H1 (cell line): Measurements from ENCODE around the gene VSIR. TPM values are rescaled to one million over a fixed set of nuclear protein-coding genes. Genes with fewer than 3 reads are reported as not detected.

ENCODE experiments used
- CHD2 ChIP-seq: IDR thresholded peaks from 2 replicates; pipeline ENCODE4 v1.6.1; 2012; ENCODE audit warnings: low read length, improper control_type of control experiment
- EGR1 ChIP-seq: IDR thresholded peaks from 2 replicates; pipeline ENCODE4 v1.6.1; 2011; ENCODE audit warnings: low read depth, low read length, borderline replicate concordance
- MAFK ChIP-seq: IDR thresholded peaks from 2 replicates; pipeline ENCODE4 v1.6.1; 2012; ENCODE audit warnings: low read depth, mild to moderate bottlenecking, improper control_type of control experiment, low read length
- POLR2AphosphoS5 ChIP-seq: IDR thresholded peaks from 2 replicates; pipeline ENCODE4 v1.6.1; 2011; ENCODE audit warnings: low read depth, low read length
- RNF2 ChIP-seq: fragments of 200-900, 300-1000 bp; sonication (generic); IDR thresholded peaks from 2 replicates; pipeline ENCODE4 v1.7.1; 2016; ENCODE audit warnings: borderline replicate concordance, low read depth, mild to moderate bottlenecking, antibody characterized with exemption, low read length; ENCODE audit not compliant: poor library complexity, severe bottlenecking; ENCODE audit errors: missing control alignments
- SIRT6 ChIP-seq: IDR thresholded peaks from one replicate; pipeline ENCODE4 v1.7.1; 2012; ENCODE audit warnings: low read length, inconsistent platforms
- polyA plus RNA-seq, 7 experiments: library from polyadenylated mRNA; depleted of rRNA in 3 of 7; stranded (reverse) in 5 of 7; unstranded in 2 of 7; fragments of >200 nt in 5 of 7; fragments of 200-250 nt in 2 of 7; gene quantifications; 1 replicate in 5 of 7; 2 replicates in 1 of 7; 4 replicates in 1 of 7; pipeline versions ENCODE4 v1.2.1 to v1.2.3, GENCODE V29; 2011 to 2013; ENCODE audit warnings: missing spikeins in 2 of 7, mixed read lengths in 2 of 7
- total RNA-seq: library from RNA; stranded (reverse); fragmentation: NEBNext Ultra II Directional; extraction: Animal tissue kit (Norgen Biotek cat#: 25700); gene quantifications from 2 replicates; pipeline ENCODE4 v1.2.1, GENCODE V29; 2021

VSIR gene
- total and polyA plus RNA-seq, 2 of the 8 experiments (the other 6 are each of a cell fraction or from before 2014, with no cell fraction given), result 0.33 TPM; not detected in 1

DNA sequence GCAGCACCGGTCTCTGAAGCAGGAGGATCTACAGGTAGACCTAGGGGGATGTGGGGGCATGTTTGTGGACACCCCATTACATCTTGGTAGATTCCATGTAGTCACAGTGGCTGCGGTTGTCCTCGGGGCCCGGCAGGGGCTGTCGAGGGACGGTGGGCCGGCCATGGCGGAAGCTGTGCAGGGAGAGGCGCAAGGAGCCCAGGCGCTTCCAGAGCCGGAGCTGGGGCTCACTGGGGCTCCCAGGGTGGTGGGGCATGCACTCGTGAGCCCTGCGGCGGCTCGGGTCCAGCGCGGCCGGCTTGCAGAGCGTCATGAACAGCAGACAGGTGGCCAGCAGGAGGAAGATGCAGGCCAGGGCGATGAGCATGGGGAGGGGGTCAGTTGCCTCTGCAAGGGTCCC, 57.5 kb downstream of the VSIR start (continued):
- no peak for TF ChIP-seq POLR2AphosphoS5
- TF ChIP-seq MAFK, result no peak
- TF ChIP-seq SIRT6, result no peak
- no peak for TF ChIP-seq EGR1
- TF ChIP-seq CHD2, result no peak
- TF ChIP-seq RNF2, result no peak
